Tibial nerve (tissue), 4 donors: ENCODE results near the gene NBR1.

Source experiments
- EP300 ChIP-seq, 2 donors: sonication (generic); formaldehyde crosslinking; IDR thresholded peaks; one replicate each; pipeline ENCODE4 v1.6.1; 2017; ENCODE audit warnings: antibody characterized with exemption in 2 of 2, mild to moderate bottlenecking in 1 of 2
- POLR2A ChIP-seq, 2 donors: fragments of 450-650 bp; IDR thresholded peaks; one replicate each; pipeline ENCODE4 v1.6.1; 2017; ENCODE audit warnings: antibody characterized with exemption in 2 of 2, mild to moderate bottlenecking in 2 of 2, moderate library complexity in 2 of 2
- TF ChIP-seq, protein P1 (sequence below), 5 experiments: fragments of 200-600 bp in 3 of 5; fragments of 450-650 bp in 2 of 5; sonication (generic) in 3 of 5; IDR thresholded peaks; one replicate each; pipeline ENCODE4 v1.5.1; 2016 to 2019; ENCODE audit warnings: antibody characterized with exemption in 5 of 5, mild to moderate bottlenecking in 3 of 5, moderate library complexity in 2 of 5

DNA sequence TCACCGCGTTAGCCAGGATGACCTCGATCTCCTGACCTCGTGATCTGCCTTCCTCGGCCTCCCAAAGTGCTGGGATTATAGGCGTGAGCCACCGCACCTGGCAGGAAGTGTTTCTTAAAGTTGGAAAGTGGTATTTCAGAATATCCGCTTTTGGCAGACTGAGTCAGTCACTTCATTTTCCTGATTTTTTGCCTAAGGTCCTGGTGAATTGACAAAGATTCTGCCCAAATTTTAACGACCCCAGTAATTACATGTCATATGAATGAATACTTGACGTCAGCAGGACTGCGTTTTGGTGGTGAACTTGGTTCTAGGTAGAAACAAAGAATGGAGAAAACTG is 41.4 kb upstream of the NBR1 start:
- TF ChIP-seq POLR2A (IDR thresholded peaks at IDR 0.05) (no peak), EP300 (IDR thresholded peaks at IDR 0.05) (no peak)
- TF ChIP-seq, protein P1, sequence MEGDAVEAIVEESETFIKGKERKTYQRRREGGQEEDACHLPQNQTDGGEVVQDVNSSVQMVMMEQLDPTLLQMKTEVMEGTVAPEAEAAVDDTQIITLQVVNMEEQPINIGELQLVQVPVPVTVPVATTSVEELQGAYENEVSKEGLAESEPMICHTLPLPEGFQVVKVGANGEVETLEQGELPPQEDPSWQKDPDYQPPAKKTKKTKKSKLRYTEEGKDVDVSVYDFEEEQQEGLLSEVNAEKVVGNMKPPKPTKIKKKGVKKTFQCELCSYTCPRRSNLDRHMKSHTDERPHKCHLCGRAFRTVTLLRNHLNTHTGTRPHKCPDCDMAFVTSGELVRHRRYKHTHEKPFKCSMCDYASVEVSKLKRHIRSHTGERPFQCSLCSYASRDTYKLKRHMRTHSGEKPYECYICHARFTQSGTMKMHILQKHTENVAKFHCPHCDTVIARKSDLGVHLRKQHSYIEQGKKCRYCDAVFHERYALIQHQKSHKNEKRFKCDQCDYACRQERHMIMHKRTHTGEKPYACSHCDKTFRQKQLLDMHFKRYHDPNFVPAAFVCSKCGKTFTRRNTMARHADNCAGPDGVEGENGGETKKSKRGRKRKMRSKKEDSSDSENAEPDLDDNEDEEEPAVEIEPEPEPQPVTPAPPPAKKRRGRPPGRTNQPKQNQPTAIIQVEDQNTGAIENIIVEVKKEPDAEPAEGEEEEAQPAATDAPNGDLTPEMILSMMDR (IDR thresholded peaks at IDR 0.05), result no peak
